GM21576 (cell line): ENCODE measurements around the gene SYNGR4.

Source experiments
- ATAC-seq: cut with Tn5 transposase; IDR thresholded peaks from one replicate; pipeline ENCODE4 v1.9.1; 2021; ENCODE audit warnings: mild to moderate bottlenecking, moderate library complexity; ENCODE audit not compliant: unreplicated experiment

The SYNGR4 gene

DNA sequence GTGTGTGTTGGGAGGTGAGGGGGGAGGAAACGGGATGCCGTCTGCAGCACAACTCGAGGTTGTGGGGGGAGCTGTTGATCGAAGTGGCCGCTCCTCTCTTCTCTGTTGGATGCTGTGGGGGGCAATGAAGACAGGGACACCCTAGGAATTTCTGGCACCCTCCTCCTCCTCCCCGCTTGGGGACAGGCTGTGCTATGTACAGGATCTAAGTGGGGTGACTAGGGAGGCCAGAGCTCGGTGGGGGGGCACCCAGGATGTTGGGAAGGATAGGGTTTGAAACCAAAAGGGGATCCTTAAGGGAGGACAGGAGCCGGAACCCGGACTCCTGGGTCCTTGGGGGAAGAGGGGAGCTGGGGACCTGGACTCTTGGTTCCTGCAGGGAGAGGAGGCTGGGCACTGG is 31.3 kb downstream of the SYNGR4 start:
- ATAC-seq: no peak

DNA sequence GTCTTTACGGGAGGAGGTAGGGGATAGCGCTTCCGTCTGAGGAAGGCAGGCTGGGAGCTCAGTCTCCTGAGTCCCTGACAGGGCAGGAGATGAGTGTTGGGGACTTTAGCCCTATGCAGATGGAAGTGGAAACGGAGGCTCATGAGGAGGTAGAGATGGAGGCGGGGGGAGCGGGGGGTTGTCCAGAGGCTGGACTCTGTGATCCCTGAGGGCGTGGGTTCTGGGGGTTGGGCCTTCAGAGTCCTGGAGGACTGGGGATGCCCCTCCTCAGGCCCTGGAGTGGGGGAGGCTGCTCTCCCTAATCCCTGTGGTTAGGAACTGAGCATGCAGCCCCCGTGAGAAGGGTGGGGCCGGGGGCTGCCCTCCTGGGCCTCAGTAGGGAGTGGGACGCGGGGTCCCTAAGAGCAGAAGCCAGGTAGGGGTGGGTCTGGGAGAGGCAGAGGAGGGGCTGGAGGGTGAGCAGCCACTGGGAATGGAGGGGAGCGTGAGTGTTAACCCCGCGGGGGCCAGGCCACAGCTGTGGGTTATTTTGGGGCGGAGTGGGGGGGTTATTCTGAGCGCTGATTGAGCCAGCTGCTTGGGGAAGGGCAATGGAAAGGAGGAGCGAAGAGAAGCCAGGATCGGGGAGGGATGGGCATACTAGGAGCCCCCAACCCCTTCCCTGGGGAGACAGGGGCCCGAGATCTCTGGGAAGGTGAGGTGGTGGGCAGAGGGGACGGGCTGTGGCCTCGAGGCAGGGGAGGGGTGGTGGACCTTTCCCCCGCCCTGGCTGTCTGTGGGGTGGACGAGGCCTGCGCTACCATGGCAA is 32.1 kb downstream of the SYNGR4 start:
- ATAC-seq: no peak

DNA sequence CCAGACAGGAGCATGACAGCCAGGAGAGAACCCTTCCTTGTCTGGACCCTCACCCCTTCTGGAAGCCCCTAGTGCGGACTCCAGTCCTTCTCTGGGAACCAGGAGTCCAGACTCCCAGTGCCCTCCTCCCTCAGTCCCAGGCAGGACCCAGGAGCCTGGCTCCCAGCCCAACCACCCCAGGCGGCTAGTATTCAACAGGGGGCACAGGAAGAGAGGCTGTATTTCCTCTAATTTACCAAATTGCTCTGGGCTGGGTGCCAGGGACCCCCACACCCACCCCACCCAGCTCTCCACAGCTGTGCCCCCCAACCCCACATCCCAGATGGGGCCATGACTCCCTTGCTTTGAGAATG is 32.6 kb downstream of the SYNGR4 start:
- no peak for ATAC-seq

DNA sequence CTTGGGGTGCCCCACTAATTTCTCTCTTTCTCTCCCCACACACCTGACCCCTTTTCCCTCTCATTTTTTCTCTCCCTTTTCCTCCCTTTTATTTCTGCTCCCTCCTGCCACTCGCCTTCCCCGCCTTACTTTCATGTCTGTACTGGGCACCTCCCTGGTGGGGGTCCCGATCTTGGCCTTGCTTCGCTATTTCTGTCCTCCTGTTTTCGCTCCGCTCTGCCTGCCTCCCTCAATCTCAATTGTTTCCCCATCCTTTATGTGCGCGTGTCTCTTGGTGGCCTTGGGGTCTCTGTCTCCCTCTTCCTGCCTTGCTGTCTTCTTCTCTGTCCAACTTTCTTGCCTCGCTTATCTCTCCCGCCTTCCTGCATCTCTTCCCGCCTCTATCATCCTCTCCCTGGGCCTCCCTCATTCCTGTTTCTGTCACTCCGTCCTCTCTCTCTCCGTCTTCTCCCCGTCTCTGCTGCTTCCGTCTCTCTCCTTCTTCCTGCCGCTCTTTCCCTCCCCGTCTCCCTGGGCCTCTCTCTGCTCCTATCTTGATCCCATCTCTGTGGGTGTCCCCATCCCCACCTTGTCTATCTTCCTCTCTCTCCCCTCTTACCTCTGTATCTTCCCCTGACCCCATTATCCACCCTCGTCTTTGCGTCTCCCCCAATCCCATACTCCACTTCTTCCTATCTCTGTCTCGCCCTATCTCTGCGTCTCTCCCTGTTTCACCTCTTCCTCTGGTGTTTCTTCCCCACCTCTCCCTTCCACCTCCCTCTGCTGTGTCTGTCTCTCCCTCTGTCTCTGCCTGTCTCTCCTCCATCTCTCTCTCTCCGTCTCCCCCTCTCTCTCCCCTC is 33.3 kb downstream of the SYNGR4 start:
- ATAC-seq: no peak

DNA sequence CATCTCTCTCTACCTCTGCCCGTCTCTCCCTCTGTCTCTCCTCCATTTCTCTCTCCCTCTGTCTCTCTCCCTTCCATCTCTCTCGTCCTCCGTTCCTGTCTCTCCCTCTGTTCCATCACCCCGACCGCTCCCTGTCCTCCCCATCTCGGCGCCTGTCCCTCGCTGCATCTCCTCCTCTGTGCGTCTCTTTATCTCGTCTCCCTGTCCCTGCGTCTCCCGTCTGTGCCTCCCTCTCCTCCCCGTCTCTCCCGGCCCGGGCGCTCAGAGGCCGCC is 33.9 kb downstream of the SYNGR4 start:
- no peak for ATAC-seq

DNA sequence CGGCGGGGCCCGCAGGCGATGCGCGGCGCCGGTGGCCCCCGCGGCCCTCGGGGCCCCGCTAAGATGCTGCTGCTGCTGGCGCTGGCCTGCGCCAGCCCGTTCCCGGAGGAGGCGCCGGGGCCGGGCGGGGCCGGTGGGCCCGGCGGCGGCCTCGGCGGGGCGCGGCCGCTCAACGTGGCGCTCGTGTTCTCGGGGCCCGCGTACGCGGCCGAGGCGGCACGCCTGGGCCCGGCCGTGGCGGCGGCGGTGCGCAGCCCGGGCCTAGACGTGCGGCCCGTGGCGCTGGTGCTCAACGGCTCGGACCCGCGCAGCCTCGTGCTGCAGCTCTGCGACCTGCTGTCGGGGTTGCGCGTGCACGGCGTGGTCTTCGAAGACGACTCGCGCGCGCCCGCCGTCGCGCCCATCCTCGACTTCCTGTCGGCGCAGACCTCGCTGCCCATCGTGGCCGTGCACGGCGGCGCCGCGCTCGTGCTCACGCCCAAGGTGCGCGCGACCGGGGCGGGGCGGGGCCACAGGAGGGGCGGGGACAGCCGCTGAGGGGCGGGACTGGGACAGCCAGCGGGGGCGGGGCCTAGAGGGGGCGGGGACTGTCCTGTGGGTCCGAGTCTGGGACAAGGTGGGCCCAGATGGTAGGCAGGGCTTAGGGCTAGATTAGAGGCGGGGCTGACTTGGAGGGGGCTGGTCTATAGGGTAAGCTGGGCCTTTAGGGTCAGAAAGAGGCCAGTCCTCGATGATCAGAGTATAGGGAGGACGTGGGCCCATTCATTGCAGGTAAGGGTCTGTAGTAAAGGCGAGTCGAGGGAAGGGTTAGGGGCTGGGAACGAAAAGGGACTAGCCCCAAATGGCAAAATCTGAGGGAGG is 34.4 kb downstream of the SYNGR4 start:
- ATAC-seq: peak; percentile 52

DNA sequence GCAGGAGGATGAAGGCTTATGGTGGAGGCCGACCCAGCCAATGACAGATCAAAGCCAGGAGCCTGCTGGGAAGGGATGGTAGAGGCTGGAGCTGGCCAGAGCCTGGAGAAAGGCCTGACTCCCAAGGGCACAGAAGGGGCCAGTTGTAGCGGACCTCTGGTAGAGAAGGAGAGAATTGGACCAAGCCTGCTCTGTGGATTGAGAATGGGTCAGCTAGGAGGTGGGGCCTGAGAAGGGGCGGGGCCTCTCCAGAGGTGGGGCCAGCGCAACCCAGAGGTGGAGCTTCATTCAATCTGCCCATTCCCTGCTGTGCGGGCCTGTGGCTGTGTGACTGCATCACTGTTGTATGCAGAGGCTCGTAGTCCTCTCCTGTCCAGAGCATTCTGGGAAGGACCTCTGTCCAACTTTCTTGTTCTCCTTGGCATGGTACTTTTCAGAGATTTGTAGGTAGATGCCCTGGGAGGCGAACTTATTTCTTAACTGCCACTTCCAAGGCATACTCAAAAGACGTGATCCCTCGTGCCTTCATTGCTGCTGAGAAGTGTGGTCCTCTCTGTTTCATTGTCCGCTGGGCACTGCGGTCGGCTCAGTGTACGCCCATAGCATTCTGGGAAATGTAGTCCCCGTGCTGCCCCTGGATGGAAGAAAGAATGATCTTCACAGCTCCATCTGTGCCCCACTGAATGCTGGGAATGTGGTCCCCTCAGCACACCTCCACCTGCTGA is 36.0 kb downstream of the SYNGR4 start:
- no peak for ATAC-seq

DNA sequence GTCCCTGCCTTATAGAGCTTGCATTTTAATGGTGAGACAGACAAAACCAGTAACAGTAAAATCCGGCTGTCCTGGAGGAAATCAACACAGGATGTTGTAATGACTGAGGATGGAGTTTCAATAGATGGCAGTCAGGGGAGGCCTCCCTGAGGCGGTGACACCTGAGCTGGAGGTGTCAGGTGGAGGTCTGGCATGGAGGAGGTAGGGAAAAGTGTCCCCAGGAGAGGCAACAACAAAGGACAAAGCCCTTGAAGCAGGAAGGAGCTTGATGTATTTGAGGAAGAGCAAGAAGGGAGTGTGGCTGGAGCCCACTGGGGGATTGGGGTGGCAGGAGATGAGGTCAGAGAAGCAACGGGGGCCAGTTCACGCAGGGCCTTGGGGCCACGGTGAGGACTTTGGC is 37.1 kb downstream of the SYNGR4 start:
- no peak for ATAC-seq

DNA sequence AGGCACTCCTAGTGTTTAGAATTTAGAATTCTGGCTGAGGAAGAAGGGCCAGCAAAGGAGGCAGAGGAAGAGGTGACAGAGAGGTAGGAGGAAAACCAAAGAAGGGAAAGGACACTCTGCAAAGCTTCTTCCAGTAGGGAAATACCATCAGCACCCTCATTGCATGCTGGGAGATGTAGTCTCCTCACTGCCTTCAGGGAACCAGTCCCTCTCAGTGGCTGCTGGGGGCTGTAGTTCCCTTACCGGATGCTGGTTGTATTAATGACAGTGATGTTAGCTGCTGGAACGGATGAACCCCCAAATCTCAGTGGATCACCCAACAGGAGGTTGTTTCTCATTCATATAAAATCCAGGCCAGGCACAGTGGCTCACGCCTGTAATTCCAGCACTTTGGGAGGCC is 39.4 kb downstream of the SYNGR4 start:
- ATAC-seq: peak; percentile 56

DNA sequence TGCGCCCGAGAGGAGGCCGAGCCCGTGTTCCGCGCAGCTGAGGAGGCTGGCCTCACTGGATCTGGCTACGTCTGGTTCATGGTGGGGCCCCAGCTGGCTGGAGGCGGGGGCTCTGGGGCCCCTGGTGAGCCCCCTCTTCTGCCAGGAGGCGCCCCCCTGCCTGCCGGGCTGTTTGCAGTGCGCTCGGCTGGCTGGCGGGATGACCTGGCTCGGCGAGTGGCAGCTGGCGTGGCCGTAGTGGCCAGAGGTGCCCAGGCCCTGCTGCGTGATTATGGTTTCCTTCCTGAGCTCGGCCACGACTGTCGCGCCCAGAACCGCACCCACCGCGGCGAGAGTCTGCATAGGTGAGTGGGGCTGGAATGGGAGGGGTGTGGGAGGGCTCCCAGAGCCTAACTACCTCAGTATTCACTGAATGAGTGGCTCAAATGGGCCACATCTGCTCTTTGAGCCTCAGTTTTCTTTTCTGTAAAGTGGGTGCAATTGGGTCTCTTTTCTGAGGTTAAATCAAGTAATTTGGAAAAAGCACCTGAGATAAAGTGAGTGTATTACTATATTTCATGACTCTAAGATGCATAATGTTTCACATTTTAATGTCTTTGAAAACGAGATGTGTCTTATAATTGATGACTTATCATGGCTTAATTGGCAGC is 41.0 kb downstream of the SYNGR4 start:
- no peak for ATAC-seq

DNA sequence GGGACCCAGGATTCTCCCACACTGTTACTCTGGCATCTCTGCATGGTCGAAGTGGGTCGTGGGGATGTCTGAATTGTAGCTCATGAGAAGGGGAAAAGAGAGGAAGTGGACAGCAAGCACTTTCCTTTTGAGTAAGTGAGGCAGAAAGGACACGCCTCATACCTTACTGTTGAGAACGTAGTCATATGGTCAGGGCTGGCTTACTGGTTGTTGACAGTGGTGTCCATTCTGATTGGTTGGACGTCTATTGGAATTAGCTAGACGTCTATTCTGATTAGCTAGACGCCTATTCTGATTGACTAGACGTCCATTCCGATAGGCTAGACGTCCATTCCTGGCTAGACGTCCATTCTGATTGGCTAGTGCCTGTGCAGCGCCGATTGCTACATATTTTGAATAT is 41.7 kb downstream of the SYNGR4 start:
- no peak for ATAC-seq

DNA sequence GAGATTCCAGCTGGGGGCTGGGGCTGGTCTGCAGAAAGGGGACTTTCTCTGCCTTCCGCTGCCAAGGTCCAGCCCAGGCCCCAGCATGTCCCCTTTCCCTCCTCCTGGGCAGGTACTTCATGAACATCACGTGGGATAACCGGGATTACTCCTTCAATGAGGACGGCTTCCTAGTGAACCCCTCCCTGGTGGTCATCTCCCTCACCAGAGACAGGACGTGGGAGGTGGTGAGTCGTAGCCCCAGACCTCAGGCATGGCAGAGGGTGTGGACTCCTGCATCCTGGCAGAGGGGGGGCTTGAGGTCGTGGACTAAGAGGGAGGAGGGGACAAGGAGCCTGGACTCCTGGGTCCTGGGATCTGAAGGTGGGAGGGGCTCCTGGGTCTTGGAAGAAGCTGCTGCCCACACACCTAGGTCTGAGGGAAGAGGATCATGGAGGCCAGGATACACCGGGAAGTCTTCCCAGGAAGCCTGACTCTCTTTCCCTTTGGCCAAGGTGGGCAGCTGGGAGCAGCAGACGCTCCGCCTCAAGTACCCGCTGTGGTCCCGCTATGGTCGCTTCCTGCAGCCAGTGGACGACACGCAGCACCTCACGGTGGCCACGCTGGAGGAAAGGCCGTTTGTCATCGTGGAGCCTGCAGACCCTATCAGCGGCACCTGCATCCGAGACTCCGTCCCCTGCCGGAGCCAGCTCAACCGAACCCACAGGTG is 49.9 kb downstream of the SYNGR4 start:
- no peak for ATAC-seq

DNA sequence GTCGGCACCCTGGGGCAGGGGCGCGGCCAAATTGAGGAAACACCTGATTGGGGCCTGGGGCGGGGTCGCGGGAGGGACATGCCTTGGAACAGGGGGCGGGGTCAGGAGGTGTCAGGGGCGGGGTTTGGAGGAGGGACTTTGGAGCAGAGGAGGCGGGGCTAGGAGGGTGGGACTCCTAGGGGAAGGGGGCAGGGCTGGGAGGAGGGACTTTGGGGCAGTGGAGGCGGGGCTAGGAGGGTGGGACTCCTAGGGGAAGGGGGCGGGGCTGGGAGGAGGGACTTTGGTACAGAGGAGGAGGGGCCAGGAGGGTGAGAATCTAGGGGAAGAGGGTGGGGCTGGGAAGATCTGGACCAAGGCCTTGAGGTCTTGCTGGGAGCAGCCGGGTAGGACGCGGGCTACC is 51.2 kb downstream of the SYNGR4 start:
- no peak for ATAC-seq

DNA sequence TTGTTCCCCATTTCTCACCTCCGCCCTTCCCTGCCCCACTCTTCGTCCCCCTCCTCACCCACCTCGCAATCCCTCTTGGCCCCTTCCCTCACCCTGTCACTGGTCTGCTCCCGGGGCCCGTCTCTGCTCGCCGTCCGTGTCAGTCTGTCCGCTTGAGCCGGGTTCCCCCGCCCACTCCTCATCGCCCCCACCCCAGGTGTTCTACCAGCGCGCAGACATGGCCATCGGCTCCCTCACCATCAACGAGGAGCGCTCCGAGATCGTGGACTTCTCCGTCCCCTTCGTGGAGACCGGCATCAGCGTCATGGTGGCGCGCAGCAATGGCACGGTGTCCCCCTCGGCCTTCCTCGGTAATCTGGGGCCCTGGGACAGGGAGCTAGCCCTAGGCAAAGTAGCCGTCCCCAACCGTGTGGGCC is 51.6 kb downstream of the SYNGR4 start:
- ATAC-seq: no peak

DNA sequence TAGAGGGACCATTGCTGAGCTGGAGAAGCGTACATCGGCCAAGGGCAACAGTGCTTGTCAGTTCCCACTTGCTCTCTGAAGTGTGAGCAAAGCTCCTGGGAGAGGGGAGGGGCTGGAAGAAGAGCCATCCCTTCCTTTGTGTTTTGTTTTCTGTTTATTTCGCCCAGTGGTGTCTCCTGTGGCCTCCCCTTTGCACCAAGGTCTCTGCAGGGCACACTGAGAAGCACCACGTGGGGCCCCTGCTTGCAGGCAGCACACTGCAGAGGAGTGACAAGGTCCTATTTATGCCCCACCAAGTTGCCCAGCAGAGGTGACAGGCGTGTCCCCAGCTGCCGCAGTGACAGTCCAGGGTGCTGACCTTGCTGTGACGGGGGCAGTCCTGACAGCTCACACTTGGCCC is 53.3 kb downstream of the SYNGR4 start:
- ATAC-seq: no peak

DNA sequence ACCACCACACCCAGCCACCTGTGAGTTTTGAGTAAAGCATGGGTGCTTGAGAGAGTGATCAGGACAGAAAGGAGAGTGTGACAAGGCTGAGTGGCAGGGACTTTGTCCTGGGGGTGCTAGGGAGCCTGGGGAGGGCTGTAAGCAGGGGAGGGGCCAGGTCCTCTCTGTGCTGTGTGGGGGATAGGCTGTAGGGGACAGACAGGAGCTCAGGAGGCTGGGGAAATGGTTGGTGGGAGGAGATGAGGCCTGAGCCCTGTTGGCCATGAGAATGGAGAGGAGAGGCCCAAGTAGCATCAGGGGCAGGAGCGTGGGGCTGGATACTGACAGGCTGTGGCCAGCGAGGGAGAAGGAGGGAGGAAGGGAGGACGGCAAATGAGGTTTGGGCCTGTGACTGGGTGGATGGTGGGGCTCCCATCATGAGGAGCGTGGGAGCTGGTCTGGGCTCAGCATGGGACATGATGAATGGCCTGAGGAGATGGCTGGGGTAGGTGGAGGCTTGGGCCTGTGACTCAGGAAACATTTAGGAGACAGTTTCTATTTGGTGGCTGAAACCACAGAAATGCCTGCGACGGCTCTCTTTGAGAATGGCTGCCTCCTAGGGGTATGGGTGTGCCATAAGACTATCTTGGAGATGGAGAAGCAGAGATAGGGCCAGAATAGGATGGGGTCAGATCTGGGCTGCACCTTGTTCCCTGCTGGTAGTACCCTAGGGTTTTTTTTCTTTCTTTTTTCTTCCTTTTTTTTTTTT is 54.3 kb downstream of the SYNGR4 start:
- no peak for ATAC-seq

DNA sequence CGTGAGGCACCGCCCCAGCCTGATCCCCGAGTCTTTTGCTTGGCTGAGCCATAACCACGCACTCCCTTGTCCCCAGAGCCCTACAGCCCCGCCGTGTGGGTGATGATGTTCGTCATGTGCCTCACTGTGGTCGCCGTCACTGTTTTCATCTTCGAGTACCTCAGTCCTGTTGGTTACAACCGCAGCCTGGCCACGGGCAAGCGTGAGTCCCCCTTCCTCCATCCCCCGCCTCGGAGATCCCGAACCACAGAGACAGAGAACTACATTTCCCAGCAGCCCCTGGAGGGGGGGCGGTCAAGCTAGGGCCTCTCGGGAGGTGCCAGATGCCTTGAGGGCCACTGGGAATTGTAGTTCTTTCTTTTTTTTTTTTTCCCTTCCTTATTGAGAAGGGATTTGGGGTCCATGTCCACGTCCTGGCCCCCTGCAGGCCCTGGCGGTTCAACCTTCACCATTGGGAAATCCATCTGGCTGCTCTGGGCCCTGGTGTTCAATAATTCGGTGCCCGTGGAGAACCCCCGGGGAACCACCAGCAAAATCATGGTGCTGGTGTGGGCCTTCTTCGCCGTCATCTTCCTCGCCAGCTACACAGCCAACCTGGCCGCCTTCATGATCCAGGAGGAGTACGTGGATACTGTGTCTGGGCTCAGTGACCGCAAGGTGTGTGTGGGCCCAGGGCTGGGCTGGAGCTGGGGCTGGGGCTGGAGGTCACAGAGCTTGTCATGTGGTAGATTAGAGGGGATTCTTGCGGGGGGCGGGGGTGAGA is 55.2 kb downstream of the SYNGR4 start:
- ATAC-seq: peak; percentile 67

DNA sequence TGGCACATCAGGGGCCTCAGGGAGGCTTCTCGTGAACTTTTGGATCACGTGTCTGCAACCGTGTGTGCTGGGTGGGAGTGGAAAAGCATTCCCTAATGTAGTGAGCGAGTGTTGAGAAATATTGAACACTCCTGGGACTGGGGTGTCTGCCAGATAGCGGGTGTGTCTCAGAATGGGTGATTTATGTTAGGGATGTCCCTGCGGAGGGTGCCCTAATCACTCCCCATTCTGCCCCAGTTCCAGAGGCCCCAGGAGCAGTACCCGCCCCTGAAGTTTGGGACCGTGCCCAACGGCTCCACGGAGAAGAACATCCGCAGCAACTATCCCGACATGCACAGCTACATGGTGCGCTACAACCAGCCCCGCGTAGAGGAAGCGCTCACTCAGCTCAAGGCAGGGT is 57.4 kb downstream of the SYNGR4 start:
- ATAC-seq: no peak
